Suprapubic skin (tissue), 4 donors: Measurements from ENCODE around the gene GRIN3B.

Source experiments
- CTCF ChIP-seq, 2 donors: fragments of 200-600 bp in 1 of 2; fragments of 450-650 bp in 1 of 2; sonication (generic) in 1 of 2; IDR thresholded peaks; one replicate each; pipeline ENCODE4 v1.5.1; 2016 to 2019; ENCODE audit warnings: antibody characterized with exemption in 2 of 2, mild to moderate bottlenecking in 1 of 2, moderate library complexity in 1 of 2
- EP300 ChIP-seq: sonication (generic); formaldehyde crosslinking; IDR thresholded peaks from one replicate; pipeline ENCODE4 v1.6.1; 2017; ENCODE audit warnings: antibody characterized with exemption
- POLR2A ChIP-seq, 2 donors: fragments of 450-650 bp; IDR thresholded peaks; one replicate each; pipeline ENCODE4 v1.6.1; 2017; ENCODE audit warnings: antibody characterized with exemption in 2 of 2, mild to moderate bottlenecking in 2 of 2, moderate library complexity in 2 of 2
- POLR2AphosphoS5 ChIP-seq, 3 donors: sonication (generic); formaldehyde crosslinking; IDR thresholded peaks; one replicate each; pipeline ENCODE4 v1.6.1; 2017; ENCODE audit warnings: antibody characterized with exemption in 3 of 3

- no peak for TF ChIP-seq CTCF (IDR thresholded peaks at IDR 0.05)
- no peak for TF ChIP-seq POLR2A (IDR thresholded peaks at IDR 0.05)
- TF ChIP-seq POLR2AphosphoS5 (IDR thresholded peaks at IDR 0.05): no peak
- TF ChIP-seq EP300: no peak
Observed at GRCh38 chr19:1019980-1020867, 20.0 kb downstream of the GRIN3B start.
